LoVo (cell line): ENCODE data around the gene LIMS1.
"Not testable (repeated sequence)": the region's sequence is repeated elsewhere in the genome, so short reads cannot be mapped to it uniquely, and the experiment has no call there.

Experiments used
- DNase-seq: peaks from one replicate; pipeline ENCODE4 v3.0.0-alpha.2; 2016; ENCODE audit warnings: low spot score

LIMS1 gene

GRCh38 chr2:108552566-108552965 is 18.3 kb downstream of the LIMS1 start:
- no peak for DNase-seq

- DNase-seq = no peak
Observed at GRCh38 chr2:108553209-108553919, 19.1 kb downstream of the LIMS1 start.

GRCh38 chr2:108554528-108554927 is 20.3 kb downstream of the LIMS1 start:
- no peak for DNase-seq

- no peak for DNase-seq
Observed at GRCh38 chr2:108555572-108555971, 21.3 kb downstream of the LIMS1 start.

- not testable (repeated sequence) for DNase-seq
Observed at GRCh38 chr2:108556581-108556980, 22.3 kb downstream of the LIMS1 start.

GRCh38 chr2:108560241-108560811 is 26.1 kb downstream of the LIMS1 start:
- no peak for DNase-seq

GRCh38 chr2:108560895-108561530 is 26.7 kb downstream of the LIMS1 start:
- DNase-seq = no peak

GRCh38 chr2:108562274-108562673 is 28.0 kb downstream of the LIMS1 start:
- no peak for DNase-seq

GRCh38 chr2:108564510-108564909 is 30.2 kb downstream of the LIMS1 start:
- DNase-seq = no peak

GRCh38 chr2:108565778-108566375 is 31.6 kb downstream of the LIMS1 start:
- no peak for DNase-seq

GRCh38 chr2:108570416-108570815 is 36.1 kb downstream of the LIMS1 start:
- DNase-seq = peak; percentile 24

- DNase-seq = no peak
Observed at GRCh38 chr2:108571286-108571685, 37.0 kb downstream of the LIMS1 start.

GRCh38 chr2:108573061-108573460 is 38.8 kb downstream of the LIMS1 start:
- DNase-seq = no peak

GRCh38 chr2:108574332-108574731 is 40.1 kb downstream of the LIMS1 start:
- DNase-seq = no peak

- no peak for DNase-seq
Observed at GRCh38 chr2:108575132-108575966, 41.1 kb downstream of the LIMS1 start.

- DNase-seq = no peak
Observed at GRCh38 chr2:108577099-108577498, 42.8 kb downstream of the LIMS1 start.

GRCh38 chr2:108579623-108580022 is 45.4 kb downstream of the LIMS1 start:
- DNase-seq = no peak

GRCh38 chr2:108580050-108580449 is 45.8 kb downstream of the LIMS1 start:
- no peak for DNase-seq

GRCh38 chr2:108583903-108584520 is 49.7 kb downstream of the LIMS1 start:
- DNase-seq = peak; percentile 69

GRCh38 chr2:108585436-108585835 is 51.2 kb downstream of the LIMS1 start:
- DNase-seq = no peak

GRCh38 chr2:108586116-108586515 is 51.8 kb downstream of the LIMS1 start:
- no peak for DNase-seq

GRCh38 chr2:108586631-108587030 is 52.4 kb downstream of the LIMS1 start:
- DNase-seq = no peak
